GM21737 (cell line): ENCODE data around the gene SMPD2.

Experiments
- ATAC-seq: cut with Tn5 transposase; IDR thresholded peaks from one replicate; pipeline ENCODE4 v1.9.1; 2021; ENCODE audit warnings: mild to moderate bottlenecking, moderate library complexity; ENCODE audit not compliant: unreplicated experiment

SMPD2 gene

DNA sequence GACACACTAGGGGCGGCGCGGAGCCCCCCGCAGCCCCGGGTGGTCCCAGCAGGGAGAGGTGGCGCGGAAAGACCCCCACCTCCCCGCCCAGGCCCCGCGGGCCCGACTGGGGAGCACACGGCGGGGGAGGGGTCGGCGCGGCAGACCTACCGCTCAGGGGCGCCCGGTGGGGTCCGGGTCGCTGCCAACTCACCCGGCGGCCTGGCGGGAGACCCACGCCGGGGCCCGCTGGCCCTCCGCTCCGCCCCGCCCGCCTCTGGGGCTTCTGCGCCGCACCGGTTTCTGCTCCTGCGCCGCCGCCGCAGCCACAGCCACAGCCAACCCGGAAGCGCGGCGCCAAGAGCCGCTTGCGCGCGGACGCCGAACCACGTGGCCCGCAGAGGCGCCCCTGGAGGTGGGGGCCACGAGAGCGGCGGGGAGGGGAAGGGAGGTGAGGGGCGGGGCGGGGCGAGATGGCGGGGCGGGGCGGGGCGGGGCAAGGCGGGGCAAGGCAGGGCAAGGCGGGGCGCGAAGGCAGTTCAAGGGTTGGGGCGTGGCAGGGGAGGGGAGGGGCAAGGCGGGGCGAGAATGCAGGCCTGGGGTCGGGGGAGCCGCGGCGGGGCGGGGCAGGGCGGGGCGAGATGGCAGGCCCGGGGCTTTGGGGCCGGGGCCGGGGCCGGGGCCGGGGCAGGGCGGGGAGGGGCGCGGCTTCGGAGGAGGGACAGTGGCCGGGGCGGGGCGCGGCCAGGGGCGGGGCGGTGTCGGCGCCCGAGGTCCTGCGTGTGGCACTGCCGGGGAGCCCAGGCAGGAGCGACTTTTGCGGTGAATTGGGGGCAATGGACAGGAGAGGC is 42.6 kb downstream of the SMPD2 start, which contains the start of gene ZBTB24:
Gene ZBTB24, minus strand, starts transcription at position 315 of the 830 bp plus-strand sequence. CDS start 1,193 bp downstream, outside the sequence.
- peak; percentile 86 for ATAC-seq

DNA sequence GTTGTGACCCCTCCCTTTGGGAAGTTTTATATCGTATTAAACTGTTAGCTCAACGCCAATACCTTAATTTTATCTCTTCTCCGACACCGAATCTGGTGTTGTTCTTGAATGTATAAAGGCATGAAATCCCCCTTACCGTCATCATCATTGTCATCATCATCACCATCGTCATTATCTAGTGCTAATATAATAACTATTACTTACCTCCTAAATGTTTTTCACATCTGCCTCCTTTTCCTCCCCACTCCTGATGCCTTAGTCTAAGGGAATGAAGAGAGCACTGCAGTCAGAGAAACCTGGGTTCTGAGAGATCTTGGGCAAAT is 43.2 kb downstream of the SMPD2 start:
- ATAC-seq = no peak

DNA sequence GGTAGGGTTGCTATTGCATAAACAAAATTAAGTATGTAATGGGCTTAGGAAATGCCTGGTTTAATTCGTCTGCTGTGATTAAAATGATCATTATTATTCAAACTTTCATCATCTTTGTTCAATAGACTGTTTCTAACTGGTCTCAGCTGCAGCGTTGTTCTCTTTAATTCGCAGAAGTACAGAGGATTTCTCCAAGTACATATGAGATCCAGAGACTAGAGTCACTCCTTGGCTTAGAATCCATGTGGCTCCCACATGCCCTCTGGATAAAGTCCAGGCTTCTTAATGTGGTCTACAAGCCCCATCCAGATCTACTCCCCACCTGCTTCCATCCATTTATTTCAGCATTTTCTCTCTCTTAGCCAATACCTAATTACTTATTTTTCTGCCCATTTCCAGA is 43.6 kb downstream of the SMPD2 start:
- no peak for ATAC-seq

DNA sequence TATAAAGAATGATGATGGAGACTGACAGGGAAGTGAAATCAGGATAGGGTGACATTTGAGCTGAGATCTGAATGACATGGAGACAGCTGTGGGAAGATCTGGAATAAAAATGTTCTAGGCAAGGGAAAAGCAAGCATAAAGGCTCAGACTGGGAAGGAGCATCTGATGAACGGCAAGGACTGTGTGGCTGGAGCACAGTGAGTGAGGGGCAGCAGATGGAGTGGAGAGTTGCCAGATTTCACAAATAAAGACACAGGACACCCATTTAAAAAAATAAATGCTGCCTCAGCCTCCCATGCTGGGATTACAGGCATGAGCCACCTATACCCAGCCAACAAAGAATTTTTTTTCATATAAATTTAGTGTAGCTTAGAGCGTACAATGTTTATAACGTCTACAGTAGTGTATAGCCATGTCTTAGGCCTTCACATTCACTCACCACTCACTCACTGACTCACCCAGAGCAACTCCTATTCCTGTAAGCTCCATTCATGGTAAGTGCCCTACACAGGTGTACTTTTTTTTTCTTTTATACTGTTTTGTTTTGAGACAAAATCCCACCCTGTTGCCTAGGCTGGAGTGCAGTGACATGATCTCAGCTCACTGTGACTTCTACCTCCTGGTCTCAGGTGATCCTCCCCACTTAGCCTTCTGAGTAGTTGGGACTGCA is 44.9 kb downstream of the SMPD2 start:
- no peak for ATAC-seq

DNA sequence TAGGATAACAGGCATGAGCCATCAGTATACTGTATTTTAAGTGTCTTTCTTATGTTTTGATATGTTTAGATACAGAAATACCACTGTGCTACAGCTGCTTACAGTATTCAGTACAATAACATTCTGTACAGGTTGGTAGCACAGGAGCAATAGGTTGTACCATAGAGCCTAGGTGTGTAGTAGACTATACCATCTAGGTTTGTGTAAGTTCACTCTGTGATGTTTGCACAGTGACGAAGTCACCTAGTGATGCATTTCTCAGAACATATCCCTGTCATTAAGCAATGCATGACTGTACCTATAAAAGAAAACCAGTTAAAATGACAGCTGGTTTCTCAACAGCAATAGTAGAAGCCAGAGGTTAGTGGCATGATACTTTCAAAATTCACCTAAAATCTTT is 45.5 kb downstream of the SMPD2 start:
- ATAC-seq = no peak

DNA sequence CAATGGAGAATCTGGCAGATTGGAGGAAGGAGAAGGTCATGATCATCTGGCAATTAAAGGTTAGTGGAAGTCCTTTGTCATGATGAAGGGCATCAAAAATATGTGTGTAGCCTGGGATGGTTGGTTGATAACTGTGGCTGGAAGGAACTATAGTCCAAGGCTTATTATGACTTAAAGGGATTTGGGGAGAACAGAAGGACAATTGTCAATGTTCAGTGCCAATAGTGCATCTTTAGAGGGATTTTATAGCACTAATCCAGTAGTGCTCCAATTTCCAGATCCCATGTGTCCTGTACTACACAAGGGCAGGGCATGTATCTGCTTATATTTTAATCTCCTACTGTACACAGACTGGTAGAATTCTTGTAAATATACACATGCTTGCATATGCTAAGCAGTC is 47.5 kb downstream of the SMPD2 start:
- ATAC-seq = no peak

DNA sequence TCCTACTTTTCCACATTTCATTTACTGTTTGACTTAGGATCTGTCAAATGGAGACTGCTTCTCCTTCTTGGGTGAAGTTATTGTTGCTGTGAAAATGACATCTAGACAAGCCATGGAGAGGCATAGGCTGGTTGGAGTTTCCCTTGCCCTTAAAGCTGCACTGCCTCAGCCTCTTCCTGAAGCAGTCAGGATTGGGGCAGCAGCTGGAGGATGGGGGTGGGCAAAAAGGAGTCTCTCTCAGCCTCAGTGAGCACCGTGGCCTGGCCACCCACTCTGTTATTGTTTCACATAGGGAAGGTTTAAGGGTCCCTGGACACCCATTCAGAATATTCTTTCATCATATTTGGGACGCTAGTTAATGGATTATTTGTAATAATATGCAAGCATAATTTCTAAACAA is 50.2 kb downstream of the SMPD2 start:
- no peak for ATAC-seq

DNA sequence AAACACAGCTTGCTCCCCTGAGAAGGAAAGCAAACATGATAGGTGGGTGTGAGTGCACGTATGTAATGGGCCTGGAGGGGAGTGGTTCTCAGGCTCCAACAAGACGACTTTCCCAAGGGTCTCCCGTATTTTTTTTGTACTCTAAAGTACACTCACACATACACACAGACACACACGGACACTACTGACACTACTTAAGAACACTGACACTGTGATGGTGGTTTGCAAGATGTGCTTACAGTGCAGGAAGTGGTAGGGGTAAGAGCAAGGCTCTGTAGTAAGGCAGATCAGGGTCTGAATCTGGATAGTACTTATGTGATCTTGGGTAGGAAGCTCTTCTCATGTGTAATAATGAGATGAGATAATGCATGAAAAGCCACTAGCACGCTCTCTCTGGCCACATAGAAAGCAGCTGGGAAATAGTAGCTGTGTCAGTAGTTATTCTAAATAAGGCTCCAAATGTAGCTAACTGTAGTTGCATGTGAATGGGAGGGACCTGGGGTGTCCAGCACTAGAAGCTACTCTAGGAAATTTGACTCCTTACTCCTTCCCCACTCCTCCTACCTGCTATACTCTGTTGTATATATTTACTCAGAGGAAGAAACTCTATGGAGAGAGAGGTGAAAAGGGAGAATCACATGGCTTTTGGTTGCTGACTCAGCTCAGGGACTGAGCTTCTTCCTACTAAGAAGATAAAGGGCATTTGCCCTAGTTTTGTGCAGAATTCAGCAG is 50.8 kb downstream of the SMPD2 start:
- no peak for ATAC-seq
